Vagina (tissue), 2 donors: ENCODE results near the gene GATAD2A. TPM values are rescaled to one million over a fixed set of nuclear protein-coding genes. Genes with fewer than 3 reads are reported as not detected.

Experiments
- DNase-seq, 2 donors: peaks; one replicate each; pipeline ENCODE4 v3.0.0-alpha.2; 2017; ENCODE audit errors: extremely low spot score in 2 of 2
- H3K27ac ChIP-seq: fragments of 200-600 bp; sonication (generic); one replicate; pipeline ENCODE4 v1.5.1; 2019
- H3K27me3 ChIP-seq: fragments of 200-600 bp; sonication (generic); one replicate; pipeline ENCODE4 v1.5.1; 2019
- H3K36me3 ChIP-seq, 2 donors: fragments of 200-600 bp; sonication (generic); one replicate each; pipeline ENCODE4 v1.5.1; 2017 to 2019
- H3K4me1 ChIP-seq: fragments of 200-600 bp; sonication (generic); one replicate; pipeline ENCODE4 v1.5.1; 2019
- H3K4me3 ChIP-seq, 2 donors: fragments of 200-600 bp; sonication (generic); 1 replicate in 1 of 2; 2 replicates in 1 of 2; pipeline ENCODE4 v1.5.1; 2016 to 2019
- H3K9me3 ChIP-seq: fragments of 200-600 bp; sonication (generic); one replicate; pipeline ENCODE4 v1.5.1; 2019
- POLR2A ChIP-seq, 2 donors: fragments of 450-650 bp; IDR thresholded peaks; one replicate each; pipeline ENCODE4 v1.6.1; 2017; ENCODE audit warnings: antibody characterized with exemption in 2 of 2, mild to moderate bottlenecking in 2 of 2, moderate library complexity in 2 of 2
- POLR2AphosphoS5 ChIP-seq, 2 donors: sonication (generic); formaldehyde crosslinking; IDR thresholded peaks; one replicate each; pipeline ENCODE4 v1.9.0; 2017; ENCODE audit warnings: antibody characterized with exemption in 2 of 2, mild to moderate bottlenecking in 2 of 2, low read depth in 1 of 2; ENCODE audit not compliant: insufficient read depth in 1 of 2
- intact Hi-C: fragments of 100-400 bp; cut with DNase I; formaldehyde crosslinking; loops from one replicate; pipeline ENCODE4 v1.15.1; 2023
- total RNA-seq: library from RNA; depleted of rRNA; stranded (reverse); fragments of >200 nt; gene quantifications from one replicate; pipeline ENCODE4 v1.2.3, GENCODE V29; 2016
- TF ChIP-seq, protein P1 (sequence below), 3 experiments: fragments of 450-650 bp in 2 of 3; fragments of 200-600 bp in 1 of 3; sonication (generic) in 1 of 3; IDR thresholded peaks; one replicate each; pipeline ENCODE4 v1.5.1; 2017 to 2019; ENCODE audit warnings: antibody characterized with exemption in 3 of 3, mild to moderate bottlenecking in 2 of 3, moderate library complexity in 2 of 3

The GATAD2A gene
- total RNA-seq, 1 donor from 2014 or later: 49.6 TPM

DNA sequence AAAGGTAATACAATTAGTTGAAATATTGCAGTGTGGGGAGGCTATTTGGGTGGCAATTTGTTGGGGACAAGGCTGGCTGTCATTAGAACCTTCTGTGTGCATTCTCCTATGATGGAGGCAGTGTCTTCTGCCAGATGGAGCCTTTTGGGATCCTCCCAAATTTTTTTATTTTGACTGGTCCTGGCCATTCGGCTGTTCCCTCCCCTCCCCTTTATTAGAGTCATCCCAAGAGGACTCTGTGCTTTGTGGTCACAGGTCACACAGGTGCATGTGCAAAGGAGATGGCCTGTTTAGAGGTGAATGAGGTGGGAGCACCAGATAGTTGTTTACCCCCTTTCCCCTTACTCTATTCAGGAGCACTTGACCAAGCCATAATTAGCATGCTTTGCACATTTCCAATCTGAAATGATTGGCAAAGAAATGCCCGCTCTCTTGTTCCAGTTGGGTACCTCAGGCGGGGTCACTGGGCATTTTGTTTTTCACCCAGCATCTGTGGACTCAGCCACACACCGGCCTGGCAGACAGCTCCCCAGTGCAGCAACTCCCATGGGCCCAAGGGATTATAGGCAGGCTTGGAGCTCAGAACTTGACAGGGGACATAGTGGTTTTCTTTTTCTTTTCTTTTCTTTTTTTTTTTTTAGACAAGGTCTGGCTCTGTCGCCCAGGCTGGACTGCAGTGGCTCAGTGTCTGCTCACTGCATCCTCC lies 19.8 kb downstream of the GATAD2A start:
- DNase-seq: no peak
- H3K36me3 ChIP-seq: no peaks in the 10 kb centered on the region
- H3K4me3 ChIP-seq: no peak overlapping the region
- H3K4me1 ChIP-seq: peaks cover 73% of the 10 kb centered on the region
- H3K27me3 ChIP-seq: no peaks in the 10 kb centered on the region
- intact Hi-C loops: no loop called here
- H3K27ac ChIP-seq: no peak overlapping the region
- no peaks in the 10 kb centered on the region for H3K9me3 ChIP-seq
- TF ChIP-seq, protein P1, sequence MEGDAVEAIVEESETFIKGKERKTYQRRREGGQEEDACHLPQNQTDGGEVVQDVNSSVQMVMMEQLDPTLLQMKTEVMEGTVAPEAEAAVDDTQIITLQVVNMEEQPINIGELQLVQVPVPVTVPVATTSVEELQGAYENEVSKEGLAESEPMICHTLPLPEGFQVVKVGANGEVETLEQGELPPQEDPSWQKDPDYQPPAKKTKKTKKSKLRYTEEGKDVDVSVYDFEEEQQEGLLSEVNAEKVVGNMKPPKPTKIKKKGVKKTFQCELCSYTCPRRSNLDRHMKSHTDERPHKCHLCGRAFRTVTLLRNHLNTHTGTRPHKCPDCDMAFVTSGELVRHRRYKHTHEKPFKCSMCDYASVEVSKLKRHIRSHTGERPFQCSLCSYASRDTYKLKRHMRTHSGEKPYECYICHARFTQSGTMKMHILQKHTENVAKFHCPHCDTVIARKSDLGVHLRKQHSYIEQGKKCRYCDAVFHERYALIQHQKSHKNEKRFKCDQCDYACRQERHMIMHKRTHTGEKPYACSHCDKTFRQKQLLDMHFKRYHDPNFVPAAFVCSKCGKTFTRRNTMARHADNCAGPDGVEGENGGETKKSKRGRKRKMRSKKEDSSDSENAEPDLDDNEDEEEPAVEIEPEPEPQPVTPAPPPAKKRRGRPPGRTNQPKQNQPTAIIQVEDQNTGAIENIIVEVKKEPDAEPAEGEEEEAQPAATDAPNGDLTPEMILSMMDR (IDR thresholded peaks at IDR 0.05): no peak
- TF ChIP-seq POLR2AphosphoS5 (IDR thresholded peaks at IDR 0.05; ENCODE audit: insufficient read depth in 1 of 2, low read depth in 1 of 2) (no peak), POLR2A (IDR thresholded peaks at IDR 0.05) (no peak)

DNA sequence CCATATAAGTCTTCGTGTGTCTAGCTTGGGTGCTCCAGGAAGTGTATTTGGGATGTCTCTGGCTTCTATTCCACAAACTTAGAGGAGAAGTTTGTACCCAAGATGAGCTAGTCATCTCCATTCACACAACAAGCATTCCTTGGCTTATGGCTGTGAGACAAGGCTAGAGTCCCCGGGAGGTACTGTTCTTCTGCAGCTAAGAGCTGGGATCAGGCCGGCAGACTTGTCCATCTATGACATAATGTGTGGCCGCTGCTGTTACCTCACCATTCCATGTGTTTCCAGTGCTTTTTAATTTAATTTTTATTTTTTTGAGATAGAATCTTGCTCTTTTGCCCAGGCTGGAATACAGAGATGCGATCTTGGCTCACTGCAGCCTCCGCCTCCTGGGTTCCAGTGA lies 20.7 kb downstream of the GATAD2A start:
- no peak overlapping the region for H3K4me3 ChIP-seq
- peaks cover 65% of the 10 kb centered on the region for H3K4me1 ChIP-seq
- intact Hi-C loops: no loop called here

DNA sequence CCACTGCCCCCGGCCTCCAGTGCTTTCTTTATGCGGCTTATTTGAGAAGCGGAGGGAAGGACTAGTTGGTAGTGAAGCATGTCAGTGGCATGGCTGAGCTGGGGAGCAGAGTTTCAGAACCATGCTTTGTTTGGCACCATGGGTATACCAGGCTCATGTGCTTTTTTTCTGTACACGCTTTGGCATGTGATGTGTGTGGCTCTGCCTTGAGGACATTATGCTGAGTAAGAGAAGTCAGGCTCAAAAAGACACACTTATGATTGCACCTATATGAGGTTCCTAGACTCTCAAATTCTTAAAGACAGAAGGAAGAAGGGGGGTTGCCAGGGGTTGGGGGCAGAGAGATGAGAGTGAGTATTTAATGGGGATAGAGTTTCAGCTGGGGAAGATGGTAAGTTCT lies 21.3 kb downstream of the GATAD2A start:
- Histone ChIP-seq H3K36me3 (no peaks in the 10 kb centered on the region), H3K27ac (no peak overlapping the region), H3K9me3 (no peaks in the 10 kb centered on the region), H3K4me1 (peaks cover 59% of the 10 kb centered on the region), H3K4me3 (no peak overlapping the region), H3K27me3 (no peaks in the 10 kb centered on the region)
- no peak for DNase-seq
- TF ChIP-seq, protein P1 (IDR thresholded peaks at IDR 0.05): no peak
- intact Hi-C loops: no loop called here

More for the DNA sequence above, 20.7 kb downstream of the GATAD2A start:
- Histone ChIP-seq H3K36me3 (no peaks in the 10 kb centered on the region), H3K9me3 (no peaks in the 10 kb centered on the region), H3K27ac (no peak overlapping the region), H3K27me3 (no peaks in the 10 kb centered on the region)
- DNase-seq: no peak
- TF ChIP-seq, protein P1 (IDR thresholded peaks at IDR 0.05): no peak
- TF ChIP-seq POLR2A (IDR thresholded peaks at IDR 0.05): no peak
- no peak for TF ChIP-seq POLR2AphosphoS5 (IDR thresholded peaks at IDR 0.05; ENCODE audit: insufficient read depth in 1 of 2, low read depth in 1 of 2)

DNA sequence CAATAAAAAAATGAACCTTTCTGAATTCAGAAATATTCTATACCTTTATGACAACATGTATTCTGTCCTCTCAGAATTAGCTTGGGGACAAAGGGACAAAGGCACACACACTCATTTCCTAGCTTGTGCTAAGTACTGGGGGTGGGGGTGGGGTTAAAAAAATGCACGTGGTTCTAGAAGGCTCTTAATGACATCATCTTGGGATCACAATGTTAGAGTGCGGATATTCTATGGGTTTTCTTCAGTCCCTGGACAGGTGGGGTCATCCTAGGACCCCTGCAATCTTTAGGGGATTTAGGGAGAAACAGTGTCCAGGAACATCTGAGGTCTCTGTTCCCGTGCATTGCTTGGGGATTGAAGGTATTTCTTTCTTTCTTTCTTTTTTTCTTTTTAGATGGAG lies 21.8 kb downstream of the GATAD2A start:
- Histone ChIP-seq H3K27me3 (no peaks in the 10 kb centered on the region), H3K36me3 (no peaks in the 10 kb centered on the region), H3K9me3 (no peaks in the 10 kb centered on the region), H3K27ac (no peak overlapping the region), H3K4me3 (no peak overlapping the region), H3K4me1 (peaks cover 54% of the 10 kb centered on the region)
- no peak for DNase-seq
- intact Hi-C loops: no loop called here
- TF ChIP-seq, protein P1 (IDR thresholded peaks at IDR 0.05): no peak
- no peak for TF ChIP-seq POLR2AphosphoS5 (IDR thresholded peaks at IDR 0.05; ENCODE audit: insufficient read depth in 1 of 2, low read depth in 1 of 2)
- TF ChIP-seq POLR2A (IDR thresholded peaks at IDR 0.05): no peak

DNA sequence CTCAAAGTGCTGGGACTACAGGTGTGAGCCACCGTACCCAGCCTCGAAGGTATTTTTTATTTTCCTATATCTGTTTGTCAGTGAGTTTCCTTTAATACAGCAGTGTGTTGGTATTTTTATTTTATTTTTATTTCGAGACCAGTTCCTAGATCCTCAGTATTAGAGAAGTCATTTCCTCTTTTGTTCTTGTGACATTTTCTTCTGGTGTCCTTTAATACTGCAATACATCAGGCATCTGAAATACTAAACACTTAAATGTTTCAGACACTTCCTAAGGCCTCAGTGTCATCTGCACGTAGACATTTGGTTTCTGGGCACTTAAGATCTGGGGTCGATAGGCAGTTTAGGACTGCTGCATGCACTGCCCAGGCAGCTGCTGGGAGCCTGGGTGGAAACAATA lies 22.5 kb downstream of the GATAD2A start:
- H3K36me3 ChIP-seq: no peaks in the 10 kb centered on the region
- peaks cover 53% of the 10 kb centered on the region for H3K4me1 ChIP-seq
- DNase-seq: no peak
- TF ChIP-seq POLR2AphosphoS5 (IDR thresholded peaks at IDR 0.05; ENCODE audit: insufficient read depth in 1 of 2, low read depth in 1 of 2) (no peak), POLR2A (IDR thresholded peaks at IDR 0.05) (no peak)
- TF ChIP-seq, protein P1 (IDR thresholded peaks at IDR 0.05): no peak
- no peak overlapping the region for H3K4me3 ChIP-seq
- intact Hi-C loops: no loop called here
- H3K27ac ChIP-seq: peak overlapping the region; percentile 13
- H3K27me3 ChIP-seq: no peaks in the 10 kb centered on the region
- H3K9me3 ChIP-seq: no peaks in the 10 kb centered on the region
